ENCODE results near the gene ENPP7.

DNA sequence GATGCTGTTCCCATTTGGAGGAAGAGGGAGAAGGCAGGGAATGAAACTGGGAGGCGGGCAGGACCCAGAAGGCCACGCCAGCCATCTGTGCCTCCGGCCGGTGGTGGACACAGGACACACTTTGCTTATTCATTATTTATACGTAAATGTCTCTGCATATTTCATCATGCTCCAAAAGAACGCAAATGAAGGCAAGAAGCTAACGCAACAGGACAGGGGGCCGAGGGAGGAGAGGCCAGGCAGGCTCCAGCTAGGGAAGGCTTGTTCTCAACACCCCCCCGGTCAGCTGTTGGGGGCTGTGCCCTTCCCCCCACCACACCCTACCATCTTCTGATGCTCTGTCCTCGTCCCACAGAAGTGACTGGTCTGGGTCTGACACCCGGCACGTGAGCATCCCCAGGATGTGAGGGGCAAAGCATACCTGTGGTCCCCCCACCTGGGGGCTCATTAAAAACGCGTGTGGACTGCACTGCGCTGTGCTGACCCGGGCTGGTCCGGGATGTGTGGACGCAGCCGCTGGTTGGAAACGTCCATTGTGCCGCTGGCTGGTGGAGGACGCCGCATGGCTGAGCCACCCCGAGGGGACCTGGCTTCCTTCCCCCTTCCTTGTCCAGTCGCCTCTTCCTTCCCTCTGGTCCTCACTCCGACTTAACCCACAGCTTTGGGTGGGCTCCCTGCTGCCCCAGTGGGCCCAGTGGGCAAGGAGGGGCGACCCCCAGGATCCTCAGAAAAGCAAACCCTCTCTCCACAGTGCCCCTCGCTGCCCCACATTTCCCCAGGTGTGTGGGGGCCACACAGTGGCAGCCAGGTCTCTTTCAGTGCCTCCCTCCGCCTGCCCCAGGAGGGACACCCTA, 46.4 kb upstream of the ENPP7 start:
- TF ChIP-seq CTCF (IDR thresholded peaks at IDR 0.05; ENCODE audit: extremely low read depth in 1 of 2, insufficient read depth in 1 of 2, low read depth in 1 of 2, low read length in 2 of 2) (no peak), POLR2A (IDR thresholded peaks at IDR 0.05; ENCODE audit: low read depth, low read length) (no peak), EZH2 (IDR thresholded peaks at IDR 0.05; ENCODE audit: borderline replicate concordance, low read depth, low read length, severe bottlenecking) (no peak), POLR2AphosphoS5 (IDR thresholded peaks at IDR 0.05; ENCODE audit: insufficient read depth, low read depth, low read length) (no peak), JUN (IDR thresholded peaks at IDR 0.05; ENCODE audit: borderline replicate concordance, insufficient read depth, insufficient read length, low read depth) (no peak), FOS (IDR thresholded peaks at IDR 0.05; ENCODE audit: borderline replicate concordance, insufficient read depth, low read length) (no peak)
- TF ChIP-seq, protein P1, sequence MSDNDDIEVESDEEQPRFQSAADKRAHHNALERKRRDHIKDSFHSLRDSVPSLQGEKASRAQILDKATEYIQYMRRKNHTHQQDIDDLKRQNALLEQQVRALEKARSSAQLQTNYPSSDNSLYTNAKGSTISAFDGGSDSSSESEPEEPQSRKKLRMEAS (IDR thresholded peaks at IDR 0.05; ENCODE audit: insufficient read depth, insufficient read length): no peak

Data from endothelial cell of umbilical vein (primary cell).